Gastroesophageal sphincter (tissue), 4 donors: ENCODE results near the gene EVI2A. TPM values are rescaled to one million over a fixed set of nuclear protein-coding genes. Genes with fewer than 3 reads are reported as not detected.

Source experiments
- ATAC-seq: fragments of 150-250 bp; one replicate; pipeline ENCODE4 v1.9.1; 2016; ENCODE audit warnings: mild to moderate bottlenecking, moderate library complexity
- H3K27ac ChIP-seq, 4 donors: fragments of 200-600 bp; sonication (generic) in 3 of 4; 1 replicate in 3 of 4; 2 replicates in 1 of 4; pipeline ENCODE4 v1.5.1; 2016 to 2019
- H3K27me3 ChIP-seq: fragments of 200-600 bp; sonication (generic); one replicate; pipeline ENCODE4 v1.5.1; 2019
- H3K36me3 ChIP-seq, 2 donors: fragments of 200-600 bp; sonication (generic); one replicate each; pipeline ENCODE4 v1.5.1; 2019; ENCODE audit warnings: control low read depth in 1 of 2
- H3K4me1 ChIP-seq, 3 donors: fragments of 200-600 bp; sonication (generic); 1 replicate in 2 of 3; 2 replicates in 1 of 3; pipeline ENCODE4 v1.5.1; 2016 to 2019; ENCODE audit warnings: control low read depth in 2 of 3
- H3K4me3 ChIP-seq, 2 donors: fragments of 200-600 bp; sonication (generic); one replicate each; pipeline ENCODE4 v1.5.1; 2019; ENCODE audit warnings: mild to moderate bottlenecking in 1 of 2, moderate library complexity in 1 of 2
- H3K9me3 ChIP-seq, 3 donors: fragments of 200-600 bp; sonication (generic); one replicate each; pipeline ENCODE4 v1.5.1; 2017 to 2019; ENCODE audit warnings: control low read depth in 2 of 3
- EP300 ChIP-seq: sonication (generic); formaldehyde crosslinking; IDR thresholded peaks from one replicate; pipeline ENCODE4 v1.6.1; 2017; ENCODE audit warnings: antibody characterized with exemption, mild to moderate bottlenecking
- POLR2A ChIP-seq, 2 donors: fragments of 450-650 bp; IDR thresholded peaks; one replicate each; pipeline ENCODE4 v1.6.1; 2017; ENCODE audit warnings: antibody characterized with exemption in 2 of 2, mild to moderate bottlenecking in 2 of 2, moderate library complexity in 1 of 2
- POLR2AphosphoS5 ChIP-seq: sonication (generic); formaldehyde crosslinking; IDR thresholded peaks from one replicate; pipeline ENCODE4 v1.6.1; 2017; ENCODE audit warnings: antibody characterized with exemption
- WGBS, 2 donors: methylation state at CpG; one replicate each; pipeline ENCODE4 v1.1.5; 2018; ENCODE audit warnings: low coverage in 1 of 2; 5-methylcytosine and 5-hydroxymethylcytosine counted together
- total RNA-seq, 4 donors: library from RNA; depleted of rRNA; stranded (reverse); fragments of >200 nt; gene quantifications; one replicate each; pipeline ENCODE4 v1.1.0, GENCODE V29; 2016
- TF ChIP-seq, protein P1 (sequence below), 4 experiments: fragments of 200-600 bp in 2 of 4; fragments of 450-650 bp in 2 of 4; sonication (generic) in 1 of 4; IDR thresholded peaks; one replicate each; pipeline ENCODE4 v1.5.1; 2017 to 2019; ENCODE audit warnings: antibody characterized with exemption in 4 of 4, mild to moderate bottlenecking in 2 of 4, moderate library complexity in 2 of 4

EVI2A gene
- total RNA-seq, 4 donors from 2014 or later = 0.31 to 13.6 (median 5.3) TPM

DNA sequence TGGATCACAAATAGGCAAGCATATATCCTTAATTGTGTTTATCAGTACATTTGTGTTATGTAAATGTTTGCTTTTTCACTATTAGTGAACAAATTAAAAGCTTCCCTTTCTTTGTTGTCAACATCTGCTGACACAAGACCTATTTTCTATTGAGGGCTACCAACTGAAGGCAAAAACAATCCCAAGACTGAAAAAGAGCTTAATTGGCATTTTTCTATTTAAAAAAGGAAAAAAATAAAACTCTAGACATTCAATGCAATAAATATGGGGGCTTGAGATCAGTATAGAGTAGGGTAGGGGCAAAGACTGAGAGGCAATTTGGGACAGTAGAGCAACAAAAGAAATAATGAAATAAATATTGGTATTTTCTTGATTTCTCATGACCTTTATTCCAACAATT, 48.6 kb downstream of the EVI2A start:
- peaks cover 5 to 34% (median 5%) of the 10 kb centered on the region in 3 donors for H3K4me1 ChIP-seq
- no peaks in the 10 kb centered on the region for H3K27me3 ChIP-seq
- ATAC-seq = no peak
- H3K4me3 ChIP-seq = no peak overlapping the region
- TF ChIP-seq, protein P1, sequence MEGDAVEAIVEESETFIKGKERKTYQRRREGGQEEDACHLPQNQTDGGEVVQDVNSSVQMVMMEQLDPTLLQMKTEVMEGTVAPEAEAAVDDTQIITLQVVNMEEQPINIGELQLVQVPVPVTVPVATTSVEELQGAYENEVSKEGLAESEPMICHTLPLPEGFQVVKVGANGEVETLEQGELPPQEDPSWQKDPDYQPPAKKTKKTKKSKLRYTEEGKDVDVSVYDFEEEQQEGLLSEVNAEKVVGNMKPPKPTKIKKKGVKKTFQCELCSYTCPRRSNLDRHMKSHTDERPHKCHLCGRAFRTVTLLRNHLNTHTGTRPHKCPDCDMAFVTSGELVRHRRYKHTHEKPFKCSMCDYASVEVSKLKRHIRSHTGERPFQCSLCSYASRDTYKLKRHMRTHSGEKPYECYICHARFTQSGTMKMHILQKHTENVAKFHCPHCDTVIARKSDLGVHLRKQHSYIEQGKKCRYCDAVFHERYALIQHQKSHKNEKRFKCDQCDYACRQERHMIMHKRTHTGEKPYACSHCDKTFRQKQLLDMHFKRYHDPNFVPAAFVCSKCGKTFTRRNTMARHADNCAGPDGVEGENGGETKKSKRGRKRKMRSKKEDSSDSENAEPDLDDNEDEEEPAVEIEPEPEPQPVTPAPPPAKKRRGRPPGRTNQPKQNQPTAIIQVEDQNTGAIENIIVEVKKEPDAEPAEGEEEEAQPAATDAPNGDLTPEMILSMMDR (IDR thresholded peaks at IDR 0.05) = no peak
- TF ChIP-seq EP300 (no peak), POLR2A (IDR thresholded peaks at IDR 0.05) (no peak), POLR2AphosphoS5 (no peak)
- no peak overlapping the region for H3K27ac ChIP-seq
- peaks cover 0 to 47% of the 10 kb centered on the region in 2 donors for H3K36me3 ChIP-seq
- H3K9me3 ChIP-seq = no peaks in the 10 kb centered on the region

DNA sequence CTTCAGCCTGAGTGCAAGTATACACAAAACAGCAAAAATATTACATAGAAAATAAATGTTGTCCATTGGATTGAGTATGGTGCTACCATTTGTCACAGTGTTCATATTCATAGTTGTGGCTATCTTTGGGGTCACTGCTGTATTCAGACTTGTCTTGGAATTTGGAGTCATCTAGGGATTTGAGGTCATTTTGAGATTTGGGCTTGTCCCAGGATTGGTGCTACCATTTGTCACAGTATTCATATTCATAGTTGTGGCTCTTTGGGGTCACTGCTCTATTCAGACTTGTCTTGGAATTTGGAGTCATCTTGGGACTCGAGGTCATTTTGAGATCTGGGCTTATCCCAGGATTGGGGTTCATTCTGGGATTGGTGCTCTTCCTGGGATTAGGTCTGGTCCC, 49.2 kb downstream of the EVI2A start:
- WGBS, 2 donors = 86% methylated on average over 1 of the region's 1 CpG; no CpG with 5 or more reads in 1 of the 2 donors
- Histone ChIP-seq H3K36me3 (peaks cover 0 to 46% of the 10 kb centered on the region in 2 donors), H3K4me1 (peaks cover 5 to 34% (median 5%) of the 10 kb centered on the region in 3 donors), H3K4me3 (no peak overlapping the region), H3K9me3 (no peaks in the 10 kb centered on the region), H3K27ac (no peak overlapping the region), H3K27me3 (no peaks in the 10 kb centered on the region)
- TF ChIP-seq, protein P1 (IDR thresholded peaks at IDR 0.05) = no peak
- TF ChIP-seq POLR2A (IDR thresholded peaks at IDR 0.05) (no peak), POLR2AphosphoS5 (no peak), EP300 (no peak)
- ATAC-seq = no peak

DNA sequence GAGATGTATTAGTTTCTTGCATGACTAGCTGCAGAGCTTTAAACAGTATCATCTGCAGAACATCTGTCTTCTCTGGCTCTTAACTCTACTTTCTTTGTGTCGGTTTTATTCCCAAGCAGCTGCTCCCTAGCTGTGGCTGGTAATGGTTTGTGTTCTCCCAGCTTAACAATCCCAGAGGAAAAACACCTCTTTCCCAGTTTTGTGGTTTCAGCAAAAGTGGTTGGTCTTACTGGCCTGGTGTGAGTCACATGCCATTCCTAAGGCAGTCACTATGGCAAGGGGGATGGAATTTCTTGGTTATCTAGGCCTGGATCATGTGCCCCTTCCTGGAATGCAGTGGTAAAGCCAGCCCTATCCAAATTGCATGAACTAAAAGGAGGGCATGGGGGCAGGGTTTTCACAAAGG, 51.8 kb downstream of the EVI2A start:
- Histone ChIP-seq H3K9me3 (no peaks in the 10 kb centered on the region), H3K4me3 (no peak overlapping the region), H3K36me3 (peaks cover 0 to 60% of the 10 kb centered on the region in 2 donors), H3K4me1 (peaks cover 5 to 31% (median 5%) of the 10 kb centered on the region in 3 donors), H3K27me3 (no peaks in the 10 kb centered on the region), H3K27ac (peak overlapping the region in 2 of 4 donors; percentile 8 to 34)
- peak; percentile 52 for ATAC-seq
- WGBS, 2 donors = 25 to 29% methylated on average over 1 of the region's 1 CpG
- no peak for TF ChIP-seq POLR2A (IDR thresholded peaks at IDR 0.05)
- TF ChIP-seq, protein P1 (IDR thresholded peaks at IDR 0.05) = no peak
- TF ChIP-seq POLR2AphosphoS5 = no peak
- TF ChIP-seq EP300 = no peak

DNA sequence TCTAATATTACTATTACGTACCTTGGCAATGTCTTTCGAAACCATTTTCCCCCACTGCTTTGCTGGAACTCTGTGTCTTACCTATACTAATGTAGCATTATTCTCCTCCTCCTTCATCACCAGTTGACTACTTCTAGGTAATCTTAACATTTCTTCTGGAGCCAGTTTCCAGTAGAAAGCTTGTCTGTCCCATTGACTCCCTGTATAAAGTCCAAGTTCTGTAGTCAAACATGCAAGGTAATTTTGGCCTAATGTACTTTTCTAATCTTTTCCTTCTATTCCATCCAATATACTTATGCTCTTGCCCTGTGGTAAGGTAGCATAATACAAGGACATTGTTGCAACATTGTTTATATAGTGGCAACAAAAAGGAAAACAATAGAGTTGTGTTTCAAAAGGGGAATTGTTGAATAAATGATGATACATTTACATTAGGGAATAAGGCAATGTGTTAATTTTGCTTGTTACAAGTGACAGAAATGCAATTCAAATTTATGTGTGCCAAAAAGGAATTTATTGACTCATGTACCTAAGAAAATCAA, 52.3 kb downstream of the EVI2A start:
- no peaks in the 10 kb centered on the region for H3K9me3 ChIP-seq
- no peak overlapping the region for H3K4me3 ChIP-seq
- H3K4me1 ChIP-seq = peaks cover 5 to 27% (median 5%) of the 10 kb centered on the region in 3 donors
- no peak overlapping the region for H3K27ac ChIP-seq
- no peak for ATAC-seq
- peaks cover 0 to 65% of the 10 kb centered on the region in 2 donors for H3K36me3 ChIP-seq
- no peaks in the 10 kb centered on the region for H3K27me3 ChIP-seq
- TF ChIP-seq POLR2A (IDR thresholded peaks at IDR 0.05) = no peak
- 86 to 92% methylated on average over 2 of the region's 2 CpGs for WGBS, 2 donors

Other genes with a start within 250 kb of the EVI2A start
- gene NF1, start 226.6 kb downstream of the EVI2A start, total RNA-seq = 10 to 100 TPM; 41.7 to 69.9 (median 54.4) TPM
- not detected for gene OMG, start 24.4 kb downstream of the EVI2A start, total RNA-seq
- gene EVI2B, start 7.6 kb downstream of the EVI2A start, total RNA-seq = 10 to 100 TPM in 2 of 4 donors, 1 to 10 TPM in 2; 3.1 to 12.7 (median 8.9) TPM
- 10 to 100 TPM in 1 of 4 donors, 1 to 10 TPM in 2, under 1 TPM in 1; 0.47 to 14.1 (median 1.9) TPM for gene RAB11FIP4, start 70.1 kb upstream of the EVI2A start, total RNA-seq